ENCODE data around the gene KCNN1. TPM values are rescaled to one million over a fixed set of nuclear protein-coding genes. Genes with fewer than 3 reads are reported as not detected.

Gene KCNN1
- total and polyA plus RNA-seq, 9 of the 15 experiments (the other 6 are each of a cell fraction or from before 2014, with no cell fraction given): 0.01 to 6.2 (median 0.72) TPM

DNA sequence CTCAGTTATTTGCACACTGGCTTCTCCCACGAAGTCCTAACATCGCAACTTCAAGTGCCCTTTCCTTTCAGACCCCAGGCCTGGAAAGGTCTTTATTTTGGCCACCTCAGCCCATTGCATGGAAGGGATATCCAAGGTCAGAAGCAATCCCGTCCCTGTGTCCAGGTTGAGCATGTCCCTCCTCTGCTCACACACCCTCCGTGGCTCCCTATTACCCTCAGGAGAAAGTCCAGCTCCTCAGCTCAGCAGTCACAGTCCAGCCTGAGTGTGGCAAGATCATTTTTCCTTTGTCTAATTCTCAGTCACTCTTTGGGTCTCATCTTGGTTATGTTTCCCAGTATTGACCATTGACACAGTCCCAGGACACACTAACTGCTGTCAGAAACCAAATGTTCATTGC lies 60.2 kb downstream of the KCNN1 start (continued):
- TF ChIP-seq MYNN (IDR thresholded peaks at IDR 0.05) (no peak), MYNN (CRISPR knock-in tag; IDR thresholded peaks at IDR 0.05) (no peak), CEBPB (tag; IDR thresholded peaks at IDR 0.05) (no peak), KDM2B (CRISPR knock-in tag; IDR thresholded peaks at IDR 0.05) (no peak), KDM1A (IDR thresholded peaks at IDR 0.05) (peak; percentile 30 to 67; a peak in 2 of 4 replicates)

DNA sequence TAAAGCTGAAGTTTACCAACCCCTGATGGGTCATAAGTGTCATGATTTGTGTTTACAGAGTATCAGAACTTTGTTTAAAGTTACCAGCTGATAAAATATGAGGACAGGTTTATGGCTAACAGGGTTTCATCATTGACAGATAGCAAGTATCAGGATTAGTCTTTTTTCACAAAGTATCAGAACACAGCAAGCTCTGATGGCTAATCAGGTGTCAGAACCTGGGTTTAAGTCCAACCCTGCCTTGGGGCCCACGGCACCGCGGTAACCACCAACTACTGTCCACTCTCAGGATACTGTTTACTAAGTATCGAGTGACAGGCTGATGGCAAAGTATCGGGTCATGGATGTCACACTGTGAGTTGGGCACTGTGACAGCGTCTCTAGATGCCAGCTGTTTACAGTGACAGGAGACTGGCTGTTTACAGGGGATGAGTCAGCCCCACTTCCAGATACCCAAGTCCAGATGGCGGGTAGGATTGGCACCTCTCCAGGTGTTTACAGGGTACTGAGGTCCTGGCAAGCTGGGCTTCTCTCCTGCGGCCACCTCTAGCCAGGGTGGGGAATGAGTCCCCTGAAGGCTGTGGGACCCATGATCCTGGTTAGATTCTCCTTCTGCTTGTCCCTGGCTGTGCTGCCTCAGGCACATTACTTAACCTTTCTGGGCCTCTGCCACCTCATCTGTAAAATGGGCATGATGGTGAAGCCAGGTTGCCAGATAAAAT lies 62.9 kb downstream of the KCNN1 start:
- POLR2A ChIA-PET: interaction anchor here (0.7 kb wide), 1 partner anchor 170 kb away, joined by 3 read pairs; the partner anchor contains the start of gene RPL18A
- TF ChIP-seq, protein P1, sequence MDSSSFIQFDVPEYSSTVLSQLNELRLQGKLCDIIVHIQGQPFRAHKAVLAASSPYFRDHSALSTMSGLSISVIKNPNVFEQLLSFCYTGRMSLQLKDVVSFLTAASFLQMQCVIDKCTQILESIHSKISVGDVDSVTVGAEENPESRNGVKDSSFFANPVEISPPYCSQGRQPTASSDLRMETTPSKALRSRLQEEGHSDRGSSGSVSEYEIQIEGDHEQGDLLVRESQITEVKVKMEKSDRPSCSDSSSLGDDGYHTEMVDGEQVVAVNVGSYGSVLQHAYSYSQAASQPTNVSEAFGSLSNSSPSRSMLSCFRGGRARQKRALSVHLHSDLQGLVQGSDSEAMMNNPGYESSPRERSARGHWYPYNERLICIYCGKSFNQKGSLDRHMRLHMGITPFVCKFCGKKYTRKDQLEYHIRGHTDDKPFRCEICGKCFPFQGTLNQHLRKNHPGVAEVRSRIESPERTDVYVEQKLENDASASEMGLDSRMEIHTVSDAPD (CRISPR knock-in tag; IDR thresholded peaks at IDR 0.05): no peak
- TF ChIP-seq MCM5 (IDR thresholded peaks at IDR 0.05; ENCODE audit: low read depth) (no peak), CHD4 (IDR thresholded peaks at IDR 0.05; ENCODE audit: insufficient read depth, insufficient replicate concordance, low read depth, low read length, poor library complexity, severe bottlenecking) (peak; percentile 69), HDAC1 (IDR thresholded peaks at IDR 0.05) (no peak), ZFP36 (IDR thresholded peaks at IDR 0.05; ENCODE audit: low read depth, low read length, partially characterized antibody) (peak; percentile 62), SETDB1 (IDR thresholded peaks at IDR 0.05; ENCODE audit: low read length) (no peak), NFYB (IDR thresholded peaks at IDR 0.05; ENCODE audit: extremely low read depth, insufficient read length) (no peak), DACH1 (IDR thresholded peaks at IDR 0.05; ENCODE audit: partially characterized antibody) (no peak), ZKSCAN8 (CRISPR knock-in tag; IDR thresholded peaks at IDR 0.05) (peak; percentile 93)
- TF ChIP-seq, protein P2, sequence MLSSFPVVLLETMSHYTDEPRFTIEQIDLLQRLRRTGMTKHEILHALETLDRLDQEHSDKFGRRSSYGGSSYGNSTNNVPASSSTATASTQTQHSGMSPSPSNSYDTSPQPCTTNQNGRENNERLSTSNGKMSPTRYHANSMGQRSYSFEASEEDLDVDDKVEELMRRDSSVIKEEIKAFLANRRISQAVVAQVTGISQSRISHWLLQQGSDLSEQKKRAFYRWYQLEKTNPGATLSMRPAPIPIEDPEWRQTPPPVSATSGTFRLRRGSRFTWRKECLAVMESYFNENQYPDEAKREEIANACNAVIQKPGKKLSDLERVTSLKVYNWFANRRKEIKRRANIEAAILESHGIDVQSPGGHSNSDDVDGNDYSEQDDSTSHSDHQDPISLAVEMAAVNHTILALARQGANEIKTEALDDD (IDR thresholded peaks at IDR 0.05): peak; percentile 54; the same call in 1 of the 2 replicates
- TF ChIP-seq, protein P3, sequence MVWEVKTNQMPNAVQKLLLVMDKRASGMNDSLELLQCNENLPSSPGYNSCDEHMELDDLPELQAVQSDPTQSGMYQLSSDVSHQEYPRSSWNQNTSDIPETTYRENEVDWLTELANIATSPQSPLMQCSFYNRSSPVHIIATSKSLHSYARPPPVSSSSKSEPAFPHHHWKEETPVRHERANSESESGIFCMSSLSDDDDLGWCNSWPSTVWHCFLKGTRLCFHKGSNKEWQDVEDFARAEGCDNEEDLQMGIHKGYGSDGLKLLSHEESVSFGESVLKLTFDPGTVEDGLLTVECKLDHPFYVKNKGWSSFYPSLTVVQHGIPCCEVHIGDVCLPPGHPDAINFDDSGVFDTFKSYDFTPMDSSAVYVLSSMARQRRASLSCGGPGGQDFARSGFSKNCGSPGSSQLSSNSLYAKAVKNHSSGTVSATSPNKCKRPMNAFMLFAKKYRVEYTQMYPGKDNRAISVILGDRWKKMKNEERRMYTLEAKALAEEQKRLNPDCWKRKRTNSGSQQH (CRISPR knock-in tag; IDR thresholded peaks at IDR 0.05): no peak
- TF ChIP-seq, protein P4, sequence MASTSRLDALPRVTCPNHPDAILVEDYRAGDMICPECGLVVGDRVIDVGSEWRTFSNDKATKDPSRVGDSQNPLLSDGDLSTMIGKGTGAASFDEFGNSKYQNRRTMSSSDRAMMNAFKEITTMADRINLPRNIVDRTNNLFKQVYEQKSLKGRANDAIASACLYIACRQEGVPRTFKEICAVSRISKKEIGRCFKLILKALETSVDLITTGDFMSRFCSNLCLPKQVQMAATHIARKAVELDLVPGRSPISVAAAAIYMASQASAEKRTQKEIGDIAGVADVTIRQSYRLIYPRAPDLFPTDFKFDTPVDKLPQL (IDR thresholded peaks at IDR 0.05; ENCODE audit: extremely low read depth, insufficient read length): no peak

More for the DNA sequence above, 62.9 kb downstream of the KCNN1 start:
- ATAC-seq (no peak), DNase-seq (ENCODE audit: extremely low read depth in 1 of 4, low spot score in 3 of 4) (peak in 1 of 4 experiments; percentile 32), FAIRE-seq (no peak)
- intact Hi-C loops (cut with micrococcal nuclease) (no loop called here), in situ Hi-C loops (cut with MboI) (no loop called here)
- H3K4me2 ChIP-seq (ENCODE audit: insufficient read depth, low read length): peak overlapping the region; percentile 1; the same call in 1 of the 2 replicates
- no peaks in the 10 kb centered on the region for H3K9me1 ChIP-seq (ENCODE audit: control insufficient read depth, insufficient read depth, low read length)
- H3K9me3 ChIP-seq (replicated peaks; ENCODE audit: control insufficient read depth, insufficient read depth, low read depth, low read length): no peaks in the 10 kb centered on the region
- H3K27me3 ChIP-seq (ENCODE audit: control insufficient read depth in 2 of 2, insufficient read depth in 2 of 2, low read length in 2 of 2): peaks cover 0 to 7% of the 10 kb centered on the region in 2 experiments; a peak in 1 of 5 replicates
- no peaks in the 10 kb centered on the region for H3K79me2 ChIP-seq (ENCODE audit: control insufficient read depth, insufficient read depth, low read length)
- no peak overlapping the region for H3K4me3 ChIP-seq
- no peaks in the 10 kb centered on the region for H4K20me1 ChIP-seq (replicated peaks; ENCODE audit: control insufficient read depth, insufficient read depth, low read length)
- WGBS (ENCODE audit: insufficient coverage, low coverage, missing lambda C conversion rate): 9% methylated on average over 8 of the region's 8 CpGs
- no peak overlapping the region for H2AFZ ChIP-seq (ENCODE audit: low read depth, low read length)
- no peak overlapping the region for H3K27ac ChIP-seq (ENCODE audit: extremely low read depth, low read depth, low read length)
- no TSS peak for BruUV-seq (replicated peaks)
- 0 out of 4 replicates have a peak overlapping the region, but pooled peaks of 1 of the 2 experiments have one; percentile 1 for H3K9ac ChIP-seq (ENCODE audit: insufficient read depth in 1 of 2, low read depth in 2 of 2, low read length in 2 of 2)
- peaks cover 4 to 5% of the 10 kb centered on the region in 2 experiments; a peak in 2 of 5 replicates for H3K4me1 ChIP-seq (replicated peaks in 1 of 2; ENCODE audit: control insufficient read depth in 2 of 2, insufficient read depth in 2 of 2, low read length in 2 of 2)
- no peaks in the 10 kb centered on the region for H3K36me3 ChIP-seq (ENCODE audit: control insufficient read depth, insufficient read depth, low read length)
- CTCF ChIA-PET (ENCODE audit: low intra/inter-chr PET ratio): no interaction called here

Measured in K562 (cell line).